NOMO-1 (cell line): ENCODE data around the gene TEX51.

ENCODE experiments used
- DNase-seq, 2 experiments: peaks; one replicate each; lab custom pipeline; 2025; ENCODE audit not compliant: unreplicated experiment in 2 of 2; lab: John Stamatoyannopoulos, UW

The TEX51 gene

DNA sequence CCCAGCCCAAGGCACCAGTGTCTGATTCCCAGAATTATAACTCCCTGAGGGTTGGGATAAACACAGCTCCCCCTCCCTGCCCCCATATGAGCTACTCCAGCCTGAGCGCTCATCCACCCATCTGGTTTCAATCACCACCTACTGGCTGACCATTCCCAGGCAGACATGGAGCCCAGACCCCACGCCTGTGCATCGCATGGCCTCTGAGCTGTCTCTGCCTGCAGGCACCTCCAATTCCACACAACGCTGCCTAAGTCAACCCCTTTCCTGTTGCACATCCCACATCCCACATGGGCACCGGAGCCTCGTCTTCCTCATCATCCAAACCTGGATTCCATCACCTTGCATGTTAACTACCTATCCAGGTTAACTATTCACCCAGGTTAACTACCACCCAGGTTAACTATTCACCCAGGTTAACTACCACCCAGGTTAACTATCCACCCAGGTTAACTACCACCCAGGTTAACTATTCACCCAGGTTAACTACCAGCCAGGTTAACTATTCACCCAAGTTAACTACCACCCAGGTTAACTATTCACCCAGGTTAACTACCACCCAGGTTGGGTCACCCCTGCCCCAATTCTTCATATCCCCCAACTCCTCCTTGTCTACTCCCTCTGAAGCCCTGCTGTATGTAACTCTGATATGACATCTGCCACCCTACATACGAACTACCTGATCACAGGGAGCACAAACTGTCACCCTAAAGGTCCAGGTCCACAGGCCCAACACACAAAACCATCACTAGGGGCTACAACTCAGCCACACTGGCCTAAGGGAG lies 47.8 kb downstream of the TEX51 start:
- DNase-seq = no peak

DNA sequence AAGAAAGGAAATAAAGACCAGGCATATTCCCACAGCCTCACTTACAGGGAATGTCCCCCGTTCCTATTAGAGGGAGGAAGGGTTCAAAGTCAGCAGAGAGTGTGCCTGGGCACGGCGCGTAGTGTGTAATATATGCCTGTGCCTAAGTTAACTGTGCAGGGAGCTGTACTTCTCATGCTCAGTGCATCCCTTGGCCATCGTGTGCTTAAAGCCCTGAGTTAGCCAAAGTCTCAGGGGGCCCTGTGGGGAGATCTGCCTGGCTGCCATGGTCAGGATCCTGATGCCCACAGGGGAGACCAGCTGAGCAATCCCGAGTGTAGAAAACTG lies 48.4 kb downstream of the TEX51 start:
- DNase-seq = no peak

DNA sequence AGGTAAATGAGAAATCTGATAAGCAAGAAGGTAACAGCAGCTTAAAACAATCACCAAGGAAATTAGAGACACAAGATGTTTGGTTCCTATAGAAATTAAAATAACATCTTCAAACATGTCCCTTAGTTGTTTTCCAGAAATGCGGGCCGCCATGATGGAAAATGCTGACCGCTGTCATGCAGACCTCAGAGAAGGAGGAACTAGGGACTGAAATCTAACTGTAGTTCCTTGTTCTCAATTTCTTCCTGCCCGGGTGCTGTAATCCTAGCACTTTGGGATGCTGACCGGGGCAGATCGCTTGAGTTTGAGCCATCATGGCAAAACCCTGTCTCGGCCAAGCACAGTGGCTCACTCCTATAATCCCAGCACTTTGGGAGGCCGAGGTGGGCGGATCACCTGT lies 51.1 kb downstream of the TEX51 start:
- peak; percentile 3 to 12 for DNase-seq

DNA sequence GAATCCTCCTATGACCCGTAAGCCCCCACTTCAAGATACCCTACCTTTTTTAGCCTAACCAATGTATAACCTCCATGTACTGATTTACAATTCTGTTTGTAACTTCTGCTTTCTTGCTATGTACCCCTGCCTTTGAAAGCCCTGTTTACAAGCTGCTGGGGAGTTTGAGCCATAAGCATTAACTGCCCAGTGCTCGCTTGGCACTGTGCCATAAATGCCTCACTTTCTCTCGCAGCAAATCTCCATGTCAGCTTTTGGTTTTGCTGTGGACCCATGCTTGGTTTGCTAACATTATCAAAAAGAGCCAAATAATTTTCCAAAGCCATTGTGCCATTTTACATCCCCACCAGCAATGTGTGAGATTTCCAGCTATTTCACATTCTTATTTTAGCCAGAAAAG lies 51.8 kb downstream of the TEX51 start:
- DNase-seq = no peak
